Thyroid gland (tissue), 4 donors: Measurements from ENCODE around the gene PRPF8. TPM values are rescaled to one million over a fixed set of nuclear protein-coding genes. Genes with fewer than 3 reads are reported as not detected.
A peak's percentile ranks its signal among the peaks of the same experiment; 100 is the strongest.

ENCODE experiments used
- DNase-seq, 2 donors: peaks; one replicate each; pipeline ENCODE4 v3.0.0-alpha.2; 2019
- H3K27ac ChIP-seq, 3 donors: fragments of 200-600 bp; sonication (generic); 1 replicate in 2 of 3; 2 replicates in 1 of 3; pipeline ENCODE4 v1.5.1; 2016 to 2019; ENCODE audit warnings: mild to moderate bottlenecking in 1 of 3, moderate library complexity in 1 of 3
- H3K27me3 ChIP-seq: fragments of 200-600 bp; sonication (generic); one replicate; pipeline ENCODE4 v1.5.1; 2019
- H3K36me3 ChIP-seq, 2 donors: fragments of 200-600 bp; sonication (generic); one replicate each; pipeline ENCODE4 v1.5.1; 2016 to 2019
- H3K4me1 ChIP-seq, 2 donors: fragments of 200-600 bp; sonication (generic); one replicate each; pipeline ENCODE4 v1.5.1; 2017 to 2019
- H3K4me3 ChIP-seq, 3 donors: fragments of 200-600 bp; sonication (generic); replicated peaks in 1 of 3; 1 replicate in 2 of 3; 2 replicates in 1 of 3; pipeline ENCODE4 v1.5.1; 2016; ENCODE audit warnings: mild to moderate bottlenecking in 1 of 3
- H3K9me3 ChIP-seq: fragments of 200-600 bp; sonication (generic); one replicate; pipeline ENCODE4 v1.5.1; 2017
- CTCF ChIP-seq, 6 experiments: fragments of 200-600 bp in 3 of 6; fragments of 450-650 bp in 3 of 6; sonication (generic) in 3 of 6; IDR thresholded peaks; one replicate each; pipeline ENCODE4 v1.5.1; 2016 to 2019; ENCODE audit warnings: antibody characterized with exemption in 6 of 6, mild to moderate bottlenecking in 2 of 6, inconsistent platforms in 1 of 6, moderate library complexity in 1 of 6
- POLR2A ChIP-seq, 2 donors: fragments of 450-650 bp; IDR thresholded peaks; one replicate each; pipeline ENCODE4 v1.6.1; 2017; ENCODE audit warnings: antibody characterized with exemption in 2 of 2, mild to moderate bottlenecking in 2 of 2, moderate library complexity in 1 of 2
- WGBS, 2 donors: methylation state at CpG; one replicate each; pipeline ENCODE4 v1.1.5; 2017; 5-methylcytosine and 5-hydroxymethylcytosine counted together
- intact Hi-C: fragments of 100-400 bp; cut with DNase I; formaldehyde crosslinking; loops from one replicate; pipeline ENCODE4 v1.15.1; 2023
- total RNA-seq, 4 donors: library from RNA; depleted of rRNA; stranded (reverse); fragments of >200 nt; gene quantifications; one replicate each; pipeline ENCODE4 v1.2.3, GENCODE V29; 2016

PRPF8 gene
- total RNA-seq, 4 donors from 2014 or later, result 181 to 256 (median 242) TPM

- WGBS, 2 donors, result 14 to 19% methylated on average over 17 to 18 of the region's 23 CpGs
- peaks cover 28 to 50% of the 10 kb centered on the region in 2 donors for H3K4me1 ChIP-seq
- DNase-seq, result peak; percentile 97
These were observed 34.7 kb downstream of the PRPF8 start, which contains the start of gene RILP for GRCh38 chr17:1649844-1650501. Gene RILP (minus strand): TSS chr17:1649866. CDS start chr17:1649804, 62 bp downstream.

GRCh38 chr17:1648963-1649843, 35.5 kb downstream of the PRPF8 start:
- TF ChIP-seq CTCF (IDR thresholded peaks at IDR 0.05) (peak in 3 of 6 experiments; percentile 67 to 99 (median 83)), POLR2A (IDR thresholded peaks at IDR 0.05) (peak; percentile 58 to 86)
- H3K9me3 ChIP-seq, result no peaks in the 10 kb centered on the region
- DNase-seq, result peak; percentile 95 to 96
- H3K36me3 ChIP-seq, result peaks cover 37 to 38% of the 10 kb centered on the region in 2 donors
- H3K27me3 ChIP-seq, result no peaks in the 10 kb centered on the region
- H3K4me1 ChIP-seq, result peaks cover 35 to 57% of the 10 kb centered on the region in 2 donors
- H3K4me3 ChIP-seq, result peak overlapping the region; percentile 74 to 93 (median 89)
- intact Hi-C loops, result loop anchor here (5.0 kb wide), 1 partner anchor 77 kb away; no protein-coding TSS in a partner anchor
- WGBS, 2 donors, result 0 to 5% methylated on average over 4 to 28 of the region's 100 CpGs
- H3K27ac ChIP-seq, result peak overlapping the region; percentile 95 to 100 (median 100)

More at GRCh38 chr17:1649844-1650501, 34.7 kb downstream of the PRPF8 start, which contains the start of gene RILP:
- H3K4me3 ChIP-seq, result peak within 1 kb of the TSS; percentile 74 to 93 (median 89)
- H3K27me3 ChIP-seq, result no peaks in the 10 kb centered on the region
- intact Hi-C loops, result loop anchor here (5.0 kb wide), 1 partner anchor 78 kb away; no protein-coding TSS in a partner anchor
- H3K9me3 ChIP-seq, result no peaks in the 10 kb centered on the region
- peaks cover 45 to 46% of the 10 kb centered on the region in 2 donors for H3K36me3 ChIP-seq
- TF ChIP-seq CTCF (IDR thresholded peaks at IDR 0.05) (no peak), POLR2A (IDR thresholded peaks at IDR 0.05) (peak; percentile 34 to 94)
- H3K27ac ChIP-seq, result peak within 1 kb of the TSS; percentile 95 to 100 (median 100)

- peak overlapping the region in 2 of 3 donors; percentile 17 to 35 for H3K4me3 ChIP-seq
- no peaks in the 10 kb centered on the region for H3K27me3 ChIP-seq
- peak; percentile 63 to 74 for DNase-seq
- H3K9me3 ChIP-seq, result no peaks in the 10 kb centered on the region
- H3K4me1 ChIP-seq, result peaks cover 38 to 64% of the 10 kb centered on the region in 2 donors
- TF ChIP-seq POLR2A (IDR thresholded peaks at IDR 0.05), result no peak
- peak in 3 of 6 experiments; percentile 58 to 96 (median 92) for TF ChIP-seq CTCF (IDR thresholded peaks at IDR 0.05)
- 11 to 14% methylated on average over 1 to 3 of the region's 54 CpGs for WGBS, 2 donors
- peaks cover 29 to 30% of the 10 kb centered on the region in 2 donors for H3K36me3 ChIP-seq
- H3K27ac ChIP-seq, result peak overlapping the region; percentile 76 to 100 (median 85)
- intact Hi-C loops, result loop anchor here (5.0 kb wide), 1 partner anchor 76 kb away; no protein-coding TSS in a partner anchor
These were observed 36.3 kb downstream of the PRPF8 start for GRCh38 chr17:1648173-1648962.

- peaks cover 23 to 24% of the 10 kb centered on the region in 2 donors for H3K36me3 ChIP-seq
- intact Hi-C loops, result loop anchor here (5.0 kb wide), 1 partner anchor 75 kb away; no protein-coding TSS in a partner anchor
- DNase-seq, result no peak
- H3K9me3 ChIP-seq, result no peaks in the 10 kb centered on the region
- 78 to 80% methylated on average over 10 to 11 of the region's 11 CpGs for WGBS, 2 donors
- H3K4me3 ChIP-seq, result no peak overlapping the region
- H3K4me1 ChIP-seq, result peaks cover 38 to 62% of the 10 kb centered on the region in 2 donors
- peak overlapping the region in 2 of 3 donors; percentile 85 to 100 for H3K27ac ChIP-seq
- TF ChIP-seq POLR2A (IDR thresholded peaks at IDR 0.05) (no peak), CTCF (IDR thresholded peaks at IDR 0.05) (no peak)
- no peaks in the 10 kb centered on the region for H3K27me3 ChIP-seq
These were observed 36.9 kb downstream of the PRPF8 start for GRCh38 chr17:1647802-1648171.
